Suppressor macrophage treated with lipopolysaccharide for 1 hour (primary cell): Measurements from ENCODE around the gene NR2F1-AS1.

ENCODE experiments used
- DNase-seq, 3 donors: peaks; one replicate each; pipeline ENCODE4 v3.0.0-alpha.2; 2020 to 2022

NR2F1-AS1 gene

GRCh38 chr5:93603078-93603792, 22.2 kb upstream of the NR2F1-AS1 start:
- DNase-seq, result no peak

DNA sequence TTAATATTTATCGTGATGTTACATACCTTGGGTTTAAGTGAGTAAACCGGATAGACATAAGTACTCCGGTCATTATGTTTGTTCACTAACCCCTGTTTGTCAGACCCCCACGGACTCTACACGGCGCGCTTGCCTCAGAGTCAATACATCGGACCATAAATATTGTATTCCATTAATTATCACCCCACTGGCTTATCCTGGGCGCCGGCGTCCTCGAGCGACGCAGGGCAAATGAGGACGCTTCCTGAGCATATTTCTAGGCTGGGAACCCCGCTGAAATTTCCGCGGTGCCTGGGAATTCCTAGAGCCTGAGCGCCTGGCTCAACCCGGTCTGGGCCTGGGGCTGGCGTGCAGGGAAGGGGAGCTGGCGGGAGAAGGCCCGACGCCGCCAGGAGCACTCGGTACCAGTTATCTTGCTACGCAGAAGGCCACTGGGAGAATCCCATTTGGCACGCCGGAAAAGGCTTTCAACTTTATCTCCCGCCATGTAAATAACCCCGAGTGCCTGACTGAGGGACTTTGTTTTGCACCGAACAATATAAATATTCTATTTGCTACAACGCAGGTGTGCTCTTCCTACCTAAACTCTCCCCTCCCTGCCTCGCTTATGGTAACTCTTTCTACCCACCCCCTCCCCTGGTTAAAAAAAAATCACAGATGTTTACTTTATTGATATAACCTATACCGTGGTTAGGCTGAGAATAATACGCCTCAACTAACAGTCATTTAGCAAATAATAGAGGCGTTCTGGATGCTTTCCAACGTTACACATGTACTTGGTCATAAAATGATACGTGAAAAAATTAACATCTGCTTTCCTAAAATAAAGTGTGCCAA, 21.4 kb upstream of the NR2F1-AS1 start:
- DNase-seq, result no peak

DNA sequence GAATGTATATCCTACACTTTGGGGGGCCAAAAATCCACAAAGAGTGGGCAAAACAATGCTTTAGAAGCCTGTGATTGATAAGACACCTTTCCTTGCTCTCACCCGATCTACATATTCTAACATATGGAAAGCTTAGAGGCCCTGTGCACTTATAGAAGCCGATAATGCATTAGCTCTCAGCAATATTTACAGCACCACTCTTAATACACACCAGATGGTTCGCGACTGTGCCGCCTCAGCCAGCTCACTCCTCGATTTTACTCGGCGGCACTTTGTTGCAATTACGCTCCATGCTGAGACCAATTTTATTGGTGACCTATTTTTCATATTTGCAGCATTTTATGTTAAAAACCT, 20.8 kb upstream of the NR2F1-AS1 start:
- no peak for DNase-seq

DNA sequence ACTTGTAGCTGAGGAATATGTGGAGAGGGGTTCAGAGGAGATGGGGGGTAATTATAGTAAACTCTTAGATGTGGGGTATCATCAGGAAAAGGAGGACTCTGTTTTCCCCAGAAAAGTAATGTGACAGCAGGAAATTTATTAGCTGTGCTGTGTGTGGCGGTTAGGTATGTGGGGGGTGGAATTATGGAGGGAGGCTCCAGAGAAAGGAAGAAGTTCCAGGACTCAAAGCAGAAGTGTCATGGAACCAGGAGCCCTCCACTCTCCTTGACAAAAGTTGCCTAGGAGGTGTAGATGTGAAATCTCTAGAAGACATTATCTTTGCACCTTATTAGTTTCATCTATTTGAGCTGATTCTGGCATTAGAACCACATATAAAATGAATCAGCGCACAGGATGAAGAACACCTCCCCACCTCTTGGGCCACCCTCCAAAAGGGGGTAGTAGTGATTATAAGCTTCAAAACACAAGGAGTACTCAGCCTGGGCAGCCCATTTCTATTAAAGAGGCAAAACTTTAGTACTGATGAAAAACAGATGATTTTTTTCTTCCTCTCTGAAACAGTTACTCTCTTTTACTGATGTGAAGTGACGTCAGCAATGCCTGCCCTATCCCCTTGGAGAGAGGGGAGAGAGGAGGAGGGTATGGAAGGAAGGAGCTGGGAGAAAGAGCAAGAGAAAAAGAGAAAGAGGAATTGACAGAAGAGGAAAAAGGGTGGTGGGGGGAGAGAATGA, 20.2 kb upstream of the NR2F1-AS1 start:
- DNase-seq, result no peak

DNA sequence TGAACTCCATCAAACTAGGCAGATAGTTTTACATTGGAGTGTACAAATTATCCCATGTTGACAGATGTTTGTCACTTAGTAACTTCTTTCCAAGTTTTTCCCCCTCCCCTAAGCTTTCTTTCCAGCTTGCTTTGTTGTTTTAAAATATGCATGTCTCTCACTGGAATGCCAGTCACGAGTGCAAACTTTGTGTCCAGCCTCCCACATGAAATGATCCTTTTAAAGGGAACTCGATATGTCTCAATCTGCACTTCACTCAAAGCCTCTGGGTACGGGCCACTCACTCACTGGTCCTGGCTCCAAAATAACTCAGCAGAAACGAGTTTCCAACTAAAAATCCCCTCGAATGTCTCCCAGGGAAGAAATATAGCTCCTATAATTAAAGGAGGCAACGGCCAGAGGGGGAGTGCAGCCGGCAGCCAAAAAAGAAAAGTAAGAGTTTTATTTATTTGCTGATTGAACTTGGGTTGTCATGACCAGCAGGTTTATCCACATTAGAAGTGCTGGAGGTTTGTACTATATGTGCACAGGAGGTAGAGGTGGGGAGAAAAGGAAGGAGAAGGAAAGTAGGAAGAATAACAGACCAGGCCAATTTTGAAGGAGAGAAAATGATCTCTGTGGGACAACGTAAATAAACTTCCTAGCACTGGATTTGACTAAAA, 19.5 kb upstream of the NR2F1-AS1 start:
- DNase-seq, result peak in 1 of 3 donors; percentile 32

- no peak for DNase-seq
Observed at GRCh38 chr5:93599399-93600120, 18.5 kb upstream of the NR2F1-AS1 start.

DNA sequence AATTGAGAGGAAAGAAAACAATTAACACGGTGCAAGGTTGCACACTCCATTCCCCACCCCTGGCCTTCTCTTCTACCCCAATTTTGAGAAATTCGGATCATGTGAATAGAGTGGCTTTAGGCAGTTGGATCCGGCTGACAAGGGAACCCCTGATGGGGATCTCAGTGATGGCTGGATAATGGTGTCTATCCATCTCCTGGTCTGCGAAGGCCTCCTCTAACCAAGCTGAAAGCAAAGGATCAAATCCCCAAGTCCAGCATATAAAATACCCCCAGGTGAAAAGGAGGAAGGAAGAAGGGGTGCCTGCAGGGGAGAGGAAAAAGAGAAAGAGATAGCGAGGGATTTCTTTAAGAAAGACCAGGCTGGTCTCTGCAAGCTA, 18.0 kb upstream of the NR2F1-AS1 start:
- DNase-seq, result no peak

DNA sequence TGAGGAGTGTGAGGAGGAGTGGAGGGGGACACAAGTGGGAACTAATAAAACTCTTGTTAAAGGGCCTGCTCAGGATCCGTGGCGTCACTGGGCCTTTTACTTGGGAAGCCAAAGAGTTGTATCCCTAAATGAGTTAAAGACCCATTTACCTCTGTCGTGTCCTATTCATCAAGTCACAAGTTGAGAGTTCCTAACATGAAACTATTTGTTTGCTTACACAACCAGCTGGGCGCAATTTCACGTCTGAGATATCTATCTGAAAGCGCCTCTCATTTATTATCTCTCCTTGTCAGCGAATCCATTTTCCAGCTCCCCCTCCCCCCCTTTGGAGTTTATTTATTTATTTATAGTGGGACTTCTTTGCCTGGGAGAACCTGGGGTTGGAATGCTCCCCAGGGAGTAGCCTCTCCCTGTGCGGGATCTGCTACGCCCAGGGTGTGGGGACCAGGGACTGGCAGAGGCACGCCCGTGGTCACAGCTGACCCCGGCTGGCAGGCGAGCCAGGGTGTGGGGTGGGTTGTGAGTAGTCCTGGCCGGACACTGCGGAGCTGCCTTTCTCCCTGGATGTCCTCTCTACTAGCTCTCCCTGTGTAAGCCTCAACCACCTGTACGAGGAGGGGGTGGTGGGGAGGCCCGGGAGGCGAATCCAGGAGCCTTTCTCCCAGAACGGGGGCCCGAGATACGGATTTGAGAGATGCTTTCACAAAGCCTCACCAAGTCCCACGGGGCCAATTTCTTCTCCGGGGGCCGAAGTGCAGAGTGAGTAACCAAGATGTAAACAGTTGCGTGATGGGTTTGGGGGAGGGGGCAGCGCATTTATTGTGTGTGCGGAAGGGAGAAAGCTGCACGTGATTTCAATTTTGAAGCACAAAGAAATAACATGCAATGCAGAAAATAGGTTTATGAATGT, 17.3 kb upstream of the NR2F1-AS1 start:
- no peak for DNase-seq

DNA sequence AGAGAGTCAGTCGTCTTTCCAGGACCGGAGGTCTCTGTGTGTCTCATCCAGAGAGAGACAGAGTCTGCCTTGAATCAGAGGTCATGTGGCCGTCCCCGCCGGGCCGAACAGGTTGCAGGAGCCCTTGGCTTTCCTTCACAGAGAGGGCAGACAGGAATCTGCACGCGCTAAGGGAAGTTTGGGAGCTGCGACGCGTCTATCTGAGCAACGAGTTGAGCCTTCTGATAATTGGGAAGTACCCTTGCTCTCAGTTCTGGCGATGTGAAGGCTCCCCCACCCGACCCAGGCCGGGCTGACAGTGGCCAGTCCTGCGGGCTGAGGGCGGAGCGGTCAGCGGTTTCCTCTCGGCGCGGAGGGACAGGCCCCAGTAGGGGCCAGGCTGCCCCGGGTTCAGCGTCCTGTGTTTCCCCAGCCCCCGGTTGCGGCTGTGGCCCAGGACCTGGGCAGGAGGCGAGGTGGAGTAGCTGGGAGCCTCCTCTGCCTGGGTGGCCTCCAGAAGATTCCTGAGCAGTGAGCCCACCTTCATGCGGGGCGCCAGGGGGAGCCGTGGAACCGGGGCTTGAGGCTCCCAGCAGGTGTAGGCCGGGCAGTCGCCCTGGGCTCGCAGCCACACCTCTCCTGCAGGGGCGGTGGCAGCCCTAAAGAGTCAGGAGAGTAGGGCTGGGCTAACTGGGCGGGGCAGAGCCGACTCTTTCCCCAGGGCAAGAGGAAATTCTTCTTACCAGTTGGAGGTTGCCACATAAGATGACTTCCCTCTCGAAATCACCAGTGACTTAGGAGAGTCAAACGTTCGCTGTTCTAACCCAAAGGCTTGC, 15.9 kb upstream of the NR2F1-AS1 start:
- DNase-seq, result peak; percentile 58 to 69 (median 66)

DNA sequence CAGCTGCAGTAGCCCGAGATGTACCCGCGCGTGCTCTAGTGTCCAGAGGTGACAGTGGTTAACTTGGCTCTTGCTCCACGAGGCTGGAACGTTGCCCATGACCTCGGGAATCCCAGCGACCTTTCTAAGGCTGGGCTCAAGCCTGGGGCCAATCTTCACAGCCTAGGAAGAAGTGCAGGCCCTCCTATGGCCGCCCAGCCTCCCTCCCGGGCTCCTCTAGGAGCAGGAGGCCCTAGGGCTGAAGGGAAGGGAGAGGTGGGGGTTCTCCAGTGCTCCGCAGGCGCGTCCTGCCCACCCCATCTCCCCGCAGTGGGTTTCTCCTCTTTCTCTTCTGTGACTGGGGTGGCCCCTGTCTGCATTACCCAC, 15.3 kb upstream of the NR2F1-AS1 start:
- DNase-seq, result no peak

GRCh38 chr5:93595420-93596147, 14.6 kb upstream of the NR2F1-AS1 start:
- no peak for DNase-seq

- DNase-seq, result no peak
Observed at GRCh38 chr5:93594591-93595419, 13.8 kb upstream of the NR2F1-AS1 start.

DNA sequence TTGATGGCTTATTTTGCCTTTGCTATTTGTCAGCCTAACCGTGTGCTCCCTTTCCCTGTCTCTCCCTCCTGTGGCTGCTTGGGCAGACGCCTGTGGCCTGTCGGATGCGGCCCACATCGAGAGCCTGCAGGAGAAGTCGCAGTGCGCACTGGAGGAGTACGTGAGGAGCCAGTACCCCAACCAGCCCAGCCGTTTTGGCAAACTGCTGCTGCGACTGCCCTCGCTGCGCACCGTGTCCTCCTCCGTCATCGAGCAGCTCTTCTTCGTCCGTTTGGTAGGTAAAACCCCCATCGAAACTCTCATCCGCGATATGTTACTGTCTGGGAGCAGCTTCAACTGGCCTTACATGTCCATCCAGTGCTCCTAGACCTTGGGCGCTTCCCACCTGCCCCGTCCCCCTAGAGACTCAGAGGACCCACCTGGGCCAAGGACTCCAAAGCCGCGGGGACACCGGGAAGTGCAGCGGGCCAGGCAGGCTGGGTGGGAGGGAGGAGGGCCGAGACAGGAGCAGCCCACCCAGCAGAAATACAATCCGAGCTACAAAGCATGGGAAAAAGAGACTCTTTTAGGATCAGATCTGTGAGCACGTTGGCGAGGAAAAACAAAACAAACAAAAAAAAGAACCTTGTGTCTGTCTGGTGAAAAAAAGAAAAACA, 12.6 kb upstream of the NR2F1-AS1 start:
- no peak for DNase-seq

DNA sequence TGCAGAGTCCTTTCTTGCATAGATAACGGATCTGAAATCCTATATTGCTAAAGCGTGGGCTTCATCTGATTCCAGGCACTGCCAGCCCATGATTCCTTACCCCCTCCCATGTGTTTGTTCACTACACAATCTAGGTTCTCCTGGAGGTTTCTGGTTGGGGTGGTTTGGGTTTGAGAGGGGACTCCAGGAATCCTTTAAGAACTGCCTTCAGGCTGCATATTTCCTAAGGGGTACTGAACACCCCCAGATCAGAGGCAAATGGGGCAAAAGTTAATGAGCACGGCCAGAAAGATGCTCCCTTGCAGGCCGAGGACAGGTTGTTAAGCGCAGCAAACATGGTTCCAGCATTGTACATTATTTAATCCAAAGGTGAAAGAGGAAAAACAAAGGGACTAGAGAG, 11.9 kb upstream of the NR2F1-AS1 start:
- no peak for DNase-seq

DNA sequence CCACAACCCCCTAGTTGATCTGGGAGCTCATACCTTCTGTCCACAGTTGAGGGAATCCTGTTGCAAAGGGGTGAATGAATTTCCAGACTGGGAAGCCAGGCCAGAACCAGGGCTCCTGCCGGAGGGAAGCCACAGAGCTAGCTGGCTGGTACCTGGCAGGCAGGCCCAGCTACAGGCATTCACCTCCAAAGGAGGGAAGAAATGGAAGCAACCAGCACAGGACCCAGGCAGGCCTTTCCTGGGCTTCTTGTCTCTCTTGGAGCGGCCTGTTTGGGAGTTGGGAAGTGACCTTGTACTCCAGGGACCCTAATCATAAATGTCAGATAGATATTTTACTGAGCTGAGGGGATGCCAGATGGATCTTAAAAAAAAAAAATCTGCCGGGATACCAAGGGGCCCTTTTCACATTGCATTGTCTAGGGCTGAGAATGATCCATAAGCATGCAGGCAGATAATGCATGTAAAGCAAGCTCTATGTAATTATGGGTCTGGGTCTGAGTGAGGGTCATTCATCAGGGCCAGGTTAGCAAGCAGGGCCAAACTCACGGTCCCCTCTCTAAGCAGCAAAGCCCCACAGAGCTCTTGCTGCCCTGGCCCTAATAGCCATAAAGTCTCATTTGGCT, 10.4 kb upstream of the NR2F1-AS1 start:
- DNase-seq, result no peak

GRCh38 chr5:93590493-93590892, 9.5 kb upstream of the NR2F1-AS1 start:
- DNase-seq, result no peak

DNA sequence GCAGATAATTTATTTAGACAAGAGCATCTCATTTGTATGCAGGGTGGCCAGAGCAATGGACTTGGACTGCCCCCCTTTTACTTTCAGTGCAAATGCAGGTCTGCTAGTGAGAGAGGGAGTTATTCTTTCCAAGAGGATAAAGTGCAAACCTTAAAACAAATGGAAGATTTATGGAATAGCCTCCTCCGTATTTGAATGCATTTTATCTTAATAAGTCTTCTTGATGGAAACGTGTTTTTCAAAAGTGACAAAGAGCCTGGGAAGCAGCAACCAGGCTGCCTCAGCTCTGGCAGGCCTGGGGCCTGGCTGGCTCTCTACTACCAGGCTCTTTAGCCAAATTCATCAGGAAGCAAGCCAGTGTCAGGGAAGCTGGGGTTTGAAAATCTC, 8.8 kb upstream of the NR2F1-AS1 start:
- DNase-seq, result no peak
